H1 (cell line): ENCODE results near the gene PLCB4. TPM values are rescaled to one million over a fixed set of nuclear protein-coding genes. Genes with fewer than 3 reads are reported as not detected.

Source experiments
- CHD2 ChIP-seq: IDR thresholded peaks from 2 replicates; pipeline ENCODE4 v1.6.1; 2012; ENCODE audit warnings: low read length, improper control_type of control experiment
- SIN3A ChIP-seq, 2 experiments: IDR thresholded peaks in 1 of 2; conservative IDR thresholded peaks in 1 of 2; 2 replicates each; pipeline ENCODE4 v1.6.1; 2011 to 2012; ENCODE audit warnings: low read length in 2 of 2, improper control_type of control experiment in 1 of 2, low read depth in 1 of 2, mild to moderate bottlenecking in 1 of 2
- SUZ12 ChIP-seq: fragments of 200-600 bp; sonication (generic); IDR thresholded peaks from 2 replicates; pipeline ENCODE4 v1.6.1; 2012; ENCODE audit warnings: mild to moderate bottlenecking, inconsistent platforms, low read length, moderate library complexity, mixed read lengths
- polyA plus RNA-seq, 7 experiments: library from polyadenylated mRNA; depleted of rRNA in 3 of 7; stranded (reverse) in 5 of 7; unstranded in 2 of 7; fragments of >200 nt in 5 of 7; fragments of 200-250 nt in 2 of 7; gene quantifications; 1 replicate in 5 of 7; 2 replicates in 1 of 7; 4 replicates in 1 of 7; pipeline versions ENCODE4 v1.2.1 to v1.2.3, GENCODE V29; 2011 to 2013; ENCODE audit warnings: missing spikeins in 2 of 7, mixed read lengths in 2 of 7
- total RNA-seq: library from RNA; stranded (reverse); fragmentation: NEBNext Ultra II Directional; extraction: Animal tissue kit (Norgen Biotek cat#: 25700); gene quantifications from 2 replicates; pipeline ENCODE4 v1.2.1, GENCODE V29; 2021
- TF ChIP-seq, protein P1 (sequence below): IDR thresholded peaks from 2 replicates; pipeline ENCODE4 v1.6.1; 2011; ENCODE audit warnings: low read length, improper control_type of control experiment

PLCB4 gene
- total and polyA plus RNA-seq, 2 of the 8 experiments (the other 6 are each of a cell fraction or from before 2014, with no cell fraction given), result 3.2 to 14.1 TPM

DNA sequence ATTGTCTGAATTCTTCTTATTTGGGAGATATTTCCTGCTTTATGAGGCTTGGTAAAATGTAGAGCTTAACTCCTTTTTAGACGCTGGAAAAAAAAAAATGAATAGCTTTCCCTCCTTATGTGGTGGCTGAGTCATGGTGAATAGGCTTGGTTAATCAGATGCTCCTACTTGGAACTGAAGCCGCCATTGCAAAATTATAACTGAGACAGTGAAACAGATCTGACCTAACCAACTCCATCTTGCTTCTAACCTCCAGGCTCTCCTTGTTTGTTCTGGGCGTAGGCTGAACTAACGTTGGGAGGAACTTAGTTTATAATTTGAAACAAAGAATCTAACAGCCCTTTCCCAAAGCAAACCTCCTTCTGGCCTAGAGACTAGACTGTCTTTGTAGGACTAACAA, 43.2 kb upstream of the PLCB4 start (continued):
- no peak for TF ChIP-seq SUZ12
- TF ChIP-seq, protein P1, sequence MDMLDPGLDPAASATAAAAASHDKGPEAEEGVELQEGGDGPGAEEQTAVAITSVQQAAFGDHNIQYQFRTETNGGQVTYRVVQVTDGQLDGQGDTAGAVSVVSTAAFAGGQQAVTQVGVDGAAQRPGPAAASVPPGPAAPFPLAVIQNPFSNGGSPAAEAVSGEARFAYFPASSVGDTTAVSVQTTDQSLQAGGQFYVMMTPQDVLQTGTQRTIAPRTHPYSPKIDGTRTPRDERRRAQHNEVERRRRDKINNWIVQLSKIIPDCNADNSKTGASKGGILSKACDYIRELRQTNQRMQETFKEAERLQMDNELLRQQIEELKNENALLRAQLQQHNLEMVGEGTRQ, result no peak
- TF ChIP-seq CHD2, result no peak
- no peak for TF ChIP-seq SIN3A (conservative IDR thresholded peaks at IDR 0.05 in 1 of 2, IDR thresholded peaks at IDR 0.05 in 1 of 2; ENCODE audit: low read depth in 1 of 2, low read length in 2 of 2)
